ENCODE measurements around the gene DLG3. TPM values are rescaled to one million over a fixed set of nuclear protein-coding genes. Genes with fewer than 3 reads are reported as not detected.

The DLG3 gene
- total and polyA plus RNA-seq, 10 of the 15 experiments (the other 5 are each of a cell fraction or from before 2014, with no cell fraction given) = 1.3 to 32.2 (median 3.9) TPM

DNA sequence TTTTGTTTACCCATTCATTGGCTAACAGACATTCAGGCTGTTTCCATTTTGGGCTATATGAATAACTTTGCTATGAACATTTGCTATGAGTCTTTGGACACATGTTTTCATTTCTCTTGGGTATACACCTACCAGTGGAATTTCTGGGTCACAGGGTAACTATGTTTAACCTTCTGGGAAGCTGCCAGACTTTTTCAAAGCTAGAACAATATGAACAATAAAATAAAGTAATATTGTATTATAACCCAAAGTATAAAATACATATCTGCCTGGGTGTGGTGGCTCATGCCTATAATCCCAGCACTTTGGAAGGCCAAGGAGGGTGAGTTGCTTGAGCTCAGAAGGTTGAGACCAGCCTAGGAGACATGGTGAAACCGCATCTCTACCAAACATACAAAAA, 90.6 kb downstream of the DLG3 start:
- DNase-seq (ENCODE audit: low read depth, low spot score) (no peak), ATAC-seq (no peak), FAIRE-seq (no peak)
- Histone ChIP-seq H3K4me3 (no peak overlapping the region), H3K4me2 (ENCODE audit: control insufficient read depth, insufficient read depth) (no peak overlapping the region), H3K36me3 (ENCODE audit: control insufficient read depth in 2 of 2, insufficient read depth in 2 of 2, low read length in 1 of 2) (no peaks in the 10 kb centered on the region), H3K27me3 (replicated peaks in 1 of 2; ENCODE audit: control insufficient read depth in 2 of 2, insufficient read depth in 2 of 2, low read length in 1 of 2) (no peaks in the 10 kb centered on the region), H3K4me1 (ENCODE audit: control insufficient read depth, insufficient read depth, low read length) (no peaks in the 10 kb centered on the region), H3K9me3 (replicated peaks; ENCODE audit: control insufficient read depth, insufficient read depth, low read length) (no peaks in the 10 kb centered on the region), H3K27ac (ENCODE audit: control insufficient read depth, insufficient read depth) (no peak overlapping the region), H2AFZ (ENCODE audit: control insufficient read depth, low read depth, low read length) (no peak overlapping the region), H3K9ac (ENCODE audit: control insufficient read depth, insufficient read depth, low read length) (no peak overlapping the region), H4K20me1 (ENCODE audit: control insufficient read depth, insufficient read depth) (no peaks in the 10 kb centered on the region), H3K79me2 (ENCODE audit: control insufficient read depth, insufficient read depth, low read length) (no peaks in the 10 kb centered on the region)
- WGBS (ENCODE audit: insufficient coverage, insufficient replicate concordance, low lambda C conversion rate, missing lambda C conversion rate) = 6% methylated on average over 1 of the region's 1 CpG
- CTCF ChIA-PET = interaction anchor here (1.2 kb wide), 2 partner anchors 10 to 15 kb away, joined by 3 read pairs; no protein-coding TSS in a partner anchor
- SMC1A ChIA-PET (ENCODE audit: uncharacterized antibody, unreplicated experiment) = no interaction called here
- intact Hi-C loops (cut with micrococcal nuclease; ENCODE audit: unreplicated experiment) (no loop called here), in situ Hi-C loops (cut with MboI) (no loop called here)
- TF ChIP-seq NR2C2 (IDR thresholded peaks at IDR 0.05; ENCODE audit: borderline replicate concordance, control insufficient read depth, insufficient read length, low read depth) (no peak), HDGF (IDR thresholded peaks at IDR 0.05) (no peak), KDM1A (IDR thresholded peaks at IDR 0.05; ENCODE audit: borderline replicate concordance) (no peak)
- TF ChIP-seq, protein P1, sequence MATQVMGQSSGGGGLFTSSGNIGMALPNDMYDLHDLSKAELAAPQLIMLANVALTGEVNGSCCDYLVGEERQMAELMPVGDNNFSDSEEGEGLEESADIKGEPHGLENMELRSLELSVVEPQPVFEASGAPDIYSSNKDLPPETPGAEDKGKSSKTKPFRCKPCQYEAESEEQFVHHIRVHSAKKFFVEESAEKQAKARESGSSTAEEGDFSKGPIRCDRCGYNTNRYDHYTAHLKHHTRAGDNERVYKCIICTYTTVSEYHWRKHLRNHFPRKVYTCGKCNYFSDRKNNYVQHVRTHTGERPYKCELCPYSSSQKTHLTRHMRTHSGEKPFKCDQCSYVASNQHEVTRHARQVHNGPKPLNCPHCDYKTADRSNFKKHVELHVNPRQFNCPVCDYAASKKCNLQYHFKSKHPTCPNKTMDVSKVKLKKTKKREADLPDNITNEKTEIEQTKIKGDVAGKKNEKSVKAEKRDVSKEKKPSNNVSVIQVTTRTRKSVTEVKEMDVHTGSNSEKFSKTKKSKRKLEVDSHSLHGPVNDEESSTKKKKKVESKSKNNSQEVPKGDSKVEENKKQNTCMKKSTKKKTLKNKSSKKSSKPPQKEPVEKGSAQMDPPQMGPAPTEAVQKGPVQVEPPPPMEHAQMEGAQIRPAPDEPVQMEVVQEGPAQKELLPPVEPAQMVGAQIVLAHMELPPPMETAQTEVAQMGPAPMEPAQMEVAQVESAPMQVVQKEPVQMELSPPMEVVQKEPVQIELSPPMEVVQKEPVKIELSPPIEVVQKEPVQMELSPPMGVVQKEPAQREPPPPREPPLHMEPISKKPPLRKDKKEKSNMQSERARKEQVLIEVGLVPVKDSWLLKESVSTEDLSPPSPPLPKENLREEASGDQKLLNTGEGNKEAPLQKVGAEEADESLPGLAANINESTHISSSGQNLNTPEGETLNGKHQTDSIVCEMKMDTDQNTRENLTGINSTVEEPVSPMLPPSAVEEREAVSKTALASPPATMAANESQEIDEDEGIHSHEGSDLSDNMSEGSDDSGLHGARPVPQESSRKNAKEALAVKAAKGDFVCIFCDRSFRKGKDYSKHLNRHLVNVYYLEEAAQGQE (IDR thresholded peaks at IDR 0.05; ENCODE audit: low read depth, low read length) = no peak
- BruUV-seq (replicated peaks) = no TSS peak
- POLR2A ChIA-PET = no interaction called here
- RAD21 ChIA-PET (ENCODE audit: unreplicated experiment) = interaction anchor here (0.9 kb wide), 1 partner anchor 130 kb away, joined by 3 read pairs; no protein-coding TSS in a partner anchor
